ENCODE data around the gene POLD4.

The POLD4 gene

GRCh38 chr11:67389477-67389876 lies 36.1 kb upstream of the POLD4 start:
- FAIRE-seq (no peak), DNase-seq (ENCODE audit: low spot score) (peak; percentile 8)

GRCh38 chr11:67387518-67387917 lies 34.2 kb upstream of the POLD4 start:
- DNase-seq (ENCODE audit: low spot score) (no peak), FAIRE-seq (no peak)

GRCh38 chr11:67387069-67387468 lies 33.7 kb upstream of the POLD4 start:
- FAIRE-seq (no peak), DNase-seq (ENCODE audit: low spot score) (no peak)

GRCh38 chr11:67384851-67385366 lies 31.6 kb upstream of the POLD4 start:
- FAIRE-seq (peak; percentile 46), DNase-seq (ENCODE audit: low spot score) (peak; percentile 81)

- DNase-seq (ENCODE audit: low spot score) (peak; percentile 56), FAIRE-seq (no peak)
These were observed 29.2 kb upstream of the POLD4 start for GRCh38 chr11:67382276-67383136.

- FAIRE-seq (no peak), DNase-seq (ENCODE audit: low spot score) (no peak)
These were observed 28.1 kb upstream of the POLD4 start for GRCh38 chr11:67381244-67381972.

- DNase-seq (ENCODE audit: low spot score), result peak; percentile 63
- FAIRE-seq, result no peak
These were observed 26.0 kb upstream of the POLD4 start for GRCh38 chr11:67379061-67380058.

- DNase-seq (ENCODE audit: low spot score), result no peak
- no peak for FAIRE-seq
These were observed 25.2 kb upstream of the POLD4 start for GRCh38 chr11:67378544-67378943.

- DNase-seq (ENCODE audit: low spot score) (peak; percentile 50), FAIRE-seq (no peak)
These were observed 23.8 kb upstream of the POLD4 start for GRCh38 chr11:67376873-67377808.

- FAIRE-seq (no peak), DNase-seq (ENCODE audit: low spot score) (no peak)
These were observed 22.9 kb upstream of the POLD4 start for GRCh38 chr11:67376063-67376820.

GRCh38 chr11:67375320-67376055 lies 22.1 kb upstream of the POLD4 start:
- peak; percentile 69 for DNase-seq (ENCODE audit: low spot score)
- FAIRE-seq, result no peak

- DNase-seq (ENCODE audit: low spot score), result peak; percentile 84
These were observed 21.4 kb upstream of the POLD4 start for GRCh38 chr11:67374571-67375281.

GRCh38 chr11:67373648-67374570 lies 20.6 kb upstream of the POLD4 start:
- peak; percentile 99 for DNase-seq (ENCODE audit: low spot score)
- FAIRE-seq, result peak; percentile 97

More at GRCh38 chr11:67374571-67375281, 21.4 kb upstream of the POLD4 start:
- no peak for FAIRE-seq

- no peak for DNase-seq (ENCODE audit: low spot score)
These were observed 19.8 kb upstream of the POLD4 start, which contains the start of gene CLCF1 for GRCh38 chr11:67372993-67373647. Gene CLCF1 (minus strand): TSS chr11:67373598. CDS start chr11:67373539, 59 bp downstream.

GRCh38 chr11:67372321-67372992 lies 19.1 kb upstream of the POLD4 start:
- DNase-seq (ENCODE audit: low spot score) (peak; percentile 22), FAIRE-seq (no peak)

More at GRCh38 chr11:67372993-67373647, 19.8 kb upstream of the POLD4 start, which contains the start of gene CLCF1:
- no peak for FAIRE-seq
